Smooth muscle cell (in vitro differentiated cells): Measurements from ENCODE around the gene PADI3. TPM values are rescaled to one million over a fixed set of nuclear protein-coding genes. Genes with fewer than 3 reads are reported as not detected.

Experiments
- DNase-seq: peaks from one replicate; lab custom pipeline; 2025; ENCODE audit not compliant: unreplicated experiment; lab: John Stamatoyannopoulos, UW
- H2AFZ ChIP-seq: fragments of 200-600 bp; sonication (generic); 2 replicates; pipeline ENCODE4 v1.6.0; 2016; ENCODE audit warnings: antibody characterized with exemption, low read depth, mild to moderate bottlenecking
- H3F3A ChIP-seq: fragments of 200-600 bp; sonication (generic); 2 replicates; pipeline ENCODE4 v1.6.0; 2017; ENCODE audit warnings: antibody characterized with exemption, low read depth
- H3K27ac ChIP-seq: fragments of 200-600 bp; sonication (generic); 2 replicates; pipeline ENCODE4 v1.5.1; 2016; ENCODE audit warnings: low read depth, mild to moderate bottlenecking
- H3K27me3 ChIP-seq: fragments of 200-600 bp; sonication (generic); 2 replicates; pipeline ENCODE4 v1.6.1; 2016; ENCODE audit warnings: low read depth, mild to moderate bottlenecking
- H3K36me3 ChIP-seq: fragments of 200-600 bp; sonication (generic); 2 replicates; pipeline ENCODE4 v1.5.1; 2016; ENCODE audit warnings: low read depth
- H3K4me1 ChIP-seq: fragments of 200-600 bp; sonication (generic); 2 replicates; pipeline ENCODE4 v1.5.1; 2016; ENCODE audit warnings: low read depth
- H3K4me2 ChIP-seq: fragments of 200-600 bp; sonication (generic); 2 replicates; pipeline ENCODE4 v1.6.0; 2016; ENCODE audit warnings: mild to moderate bottlenecking
- H3K4me3 ChIP-seq: fragments of 200-600 bp; sonication (generic); 2 replicates; pipeline ENCODE4 v1.5.1; 2016; ENCODE audit warnings: mild to moderate bottlenecking
- H3K79me2 ChIP-seq: fragments of 200-600 bp; sonication (generic); 2 replicates; pipeline ENCODE4 v1.6.0; 2016; ENCODE audit warnings: low read depth, mild to moderate bottlenecking
- H3K9ac ChIP-seq: fragments of 200-600 bp; sonication (generic); 2 replicates; pipeline ENCODE4 v1.6.0; 2016; ENCODE audit warnings: low read depth
- H3K9me3 ChIP-seq: fragments of 200-600 bp; sonication (generic); replicated peaks from 2 replicates; pipeline ENCODE4 v1.5.1; 2016; ENCODE audit warnings: low read depth
- H4K20me1 ChIP-seq: fragments of 200-600 bp; sonication (generic); 2 replicates; pipeline ENCODE4 v1.6.0; 2016; ENCODE audit warnings: low read depth
- WGBS: methylation state at CpG from one replicate; pipeline ENCODE4 v1.1.7; 2016; ENCODE audit warnings: low lambda C conversion rate; 5-methylcytosine and 5-hydroxymethylcytosine counted together
- polyA plus RNA-seq: library from polyadenylated mRNA; unstranded; fragments of >200 nt; fragmentation: Nextera tagmentation; extraction: Ambion mirVana; gene quantifications from 2 replicates; pipeline ENCODE4 v1.2.1, GENCODE V29; 2016
- total RNA-seq: library from RNA; depleted of rRNA; stranded (reverse); fragments of >200 nt; gene quantifications from 2 replicates; pipeline ENCODE4 v1.2.3, GENCODE V29; 2014
- TF ChIP-seq, protein P1 (sequence below): fragments of 200-600 bp; sonication (generic); IDR thresholded peaks from 2 replicates; pipeline ENCODE4 v1.5.1; 2017; ENCODE audit warnings: borderline replicate concordance, mild to moderate bottlenecking, antibody characterized with exemption; ENCODE audit not compliant: insufficient read depth, poor library complexity, severe bottlenecking

Gene PADI3
- total and polyA plus RNA-seq, 2 experiments from 2014 or later: not detected

DNA sequence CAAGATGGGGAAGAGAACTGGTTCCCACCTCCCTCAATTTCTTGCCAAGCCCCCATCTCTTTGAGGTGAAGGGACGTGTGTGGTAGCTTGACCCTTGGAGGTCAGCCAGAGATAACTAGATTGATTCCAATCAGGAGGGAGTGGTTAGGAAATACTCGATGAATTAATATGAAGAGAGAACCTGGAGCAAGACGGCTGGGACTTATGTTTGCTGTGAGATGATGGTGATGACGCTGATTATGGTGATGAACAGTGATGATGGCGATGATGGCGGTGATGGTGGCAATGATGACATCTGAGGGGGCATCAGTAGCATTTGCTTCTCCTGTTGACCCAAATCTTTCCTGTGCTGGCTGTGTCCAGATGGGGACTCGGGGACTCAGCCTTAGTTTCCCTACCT, 43.2 kb upstream of the PADI3 start:
- no peak for DNase-seq
- no peak overlapping the region for H3K9ac ChIP-seq
- H3K4me1 ChIP-seq: peaks cover 14% of the 10 kb centered on the region
- TF ChIP-seq, protein P1, sequence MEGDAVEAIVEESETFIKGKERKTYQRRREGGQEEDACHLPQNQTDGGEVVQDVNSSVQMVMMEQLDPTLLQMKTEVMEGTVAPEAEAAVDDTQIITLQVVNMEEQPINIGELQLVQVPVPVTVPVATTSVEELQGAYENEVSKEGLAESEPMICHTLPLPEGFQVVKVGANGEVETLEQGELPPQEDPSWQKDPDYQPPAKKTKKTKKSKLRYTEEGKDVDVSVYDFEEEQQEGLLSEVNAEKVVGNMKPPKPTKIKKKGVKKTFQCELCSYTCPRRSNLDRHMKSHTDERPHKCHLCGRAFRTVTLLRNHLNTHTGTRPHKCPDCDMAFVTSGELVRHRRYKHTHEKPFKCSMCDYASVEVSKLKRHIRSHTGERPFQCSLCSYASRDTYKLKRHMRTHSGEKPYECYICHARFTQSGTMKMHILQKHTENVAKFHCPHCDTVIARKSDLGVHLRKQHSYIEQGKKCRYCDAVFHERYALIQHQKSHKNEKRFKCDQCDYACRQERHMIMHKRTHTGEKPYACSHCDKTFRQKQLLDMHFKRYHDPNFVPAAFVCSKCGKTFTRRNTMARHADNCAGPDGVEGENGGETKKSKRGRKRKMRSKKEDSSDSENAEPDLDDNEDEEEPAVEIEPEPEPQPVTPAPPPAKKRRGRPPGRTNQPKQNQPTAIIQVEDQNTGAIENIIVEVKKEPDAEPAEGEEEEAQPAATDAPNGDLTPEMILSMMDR: no peak
- WGBS: 98% methylated on average over 7 of the region's 7 CpGs
- H2AFZ ChIP-seq: no peak overlapping the region
- no peaks in the 10 kb centered on the region for H4K20me1 ChIP-seq
- H3K4me2 ChIP-seq: no peak overlapping the region
- H3K27ac ChIP-seq: no peak overlapping the region
- H3K4me3 ChIP-seq: no peak overlapping the region
- H3K27me3 ChIP-seq: peaks cover 3% of the 10 kb centered on the region
- H3K36me3 ChIP-seq: no peaks in the 10 kb centered on the region
- no peaks in the 10 kb centered on the region for H3K79me2 ChIP-seq
- no peaks in the 10 kb centered on the region for H3K9me3 ChIP-seq
- peaks cover 3% of the 10 kb centered on the region for H3F3A ChIP-seq

DNA sequence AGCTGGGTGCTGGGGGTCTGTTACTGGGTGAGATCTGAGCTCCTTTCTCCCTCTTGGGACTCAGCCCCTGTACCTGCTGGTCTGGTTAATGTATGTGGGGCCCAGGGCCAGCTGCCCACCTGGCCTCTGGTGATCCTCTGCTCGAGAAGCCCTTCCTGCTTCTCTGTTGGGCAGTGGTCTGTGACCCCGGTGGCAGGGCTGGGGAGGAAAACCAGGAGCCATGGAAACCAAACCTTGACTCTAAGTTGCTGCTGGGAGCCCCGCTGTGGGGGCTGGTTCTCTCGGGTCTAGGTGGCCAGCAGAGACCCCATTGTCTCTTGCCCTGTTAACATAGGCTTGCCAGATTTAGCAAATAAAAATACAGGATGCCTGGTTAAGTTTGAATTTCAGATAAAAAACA, 42.7 kb upstream of the PADI3 start:
- no peaks in the 10 kb centered on the region for H4K20me1 ChIP-seq

DNA sequence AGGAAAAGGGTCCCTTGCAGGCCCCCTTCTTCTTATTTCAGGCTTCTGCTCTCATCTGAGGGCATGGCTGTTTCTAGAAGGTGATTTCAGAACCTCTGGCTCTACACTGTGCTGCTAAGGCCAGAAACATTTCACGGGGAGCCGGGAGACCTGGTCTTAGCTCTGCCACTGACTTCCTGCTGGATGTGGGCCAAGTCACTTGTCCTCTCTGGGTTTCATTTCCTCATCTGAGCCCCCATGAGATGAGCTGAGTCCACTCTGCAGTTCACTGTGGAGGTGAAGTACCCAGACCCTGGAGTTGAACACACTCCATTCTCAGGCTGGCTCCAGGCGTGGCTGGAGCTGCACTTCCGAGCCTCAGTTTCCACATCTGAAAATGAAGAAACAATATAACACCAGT, 41.9 kb upstream of the PADI3 start:
- TF ChIP-seq, protein P1: no peak

More for the DNA sequence above, 42.7 kb upstream of the PADI3 start:
- Histone ChIP-seq H3K4me3 (no peak overlapping the region), H3K4me1 (peaks cover 8% of the 10 kb centered on the region), H3K27me3 (peaks cover 3% of the 10 kb centered on the region), H3K79me2 (no peaks in the 10 kb centered on the region), H3K27ac (no peak overlapping the region), H3K9me3 (no peaks in the 10 kb centered on the region), H2AFZ (no peak overlapping the region), H3F3A (no peaks in the 10 kb centered on the region), H3K4me2 (no peak overlapping the region), H3K9ac (no peak overlapping the region), H3K36me3 (no peaks in the 10 kb centered on the region)
- DNase-seq: no peak
- 81% methylated on average over 4 of the region's 4 CpGs for WGBS
- TF ChIP-seq, protein P1: no peak

DNA sequence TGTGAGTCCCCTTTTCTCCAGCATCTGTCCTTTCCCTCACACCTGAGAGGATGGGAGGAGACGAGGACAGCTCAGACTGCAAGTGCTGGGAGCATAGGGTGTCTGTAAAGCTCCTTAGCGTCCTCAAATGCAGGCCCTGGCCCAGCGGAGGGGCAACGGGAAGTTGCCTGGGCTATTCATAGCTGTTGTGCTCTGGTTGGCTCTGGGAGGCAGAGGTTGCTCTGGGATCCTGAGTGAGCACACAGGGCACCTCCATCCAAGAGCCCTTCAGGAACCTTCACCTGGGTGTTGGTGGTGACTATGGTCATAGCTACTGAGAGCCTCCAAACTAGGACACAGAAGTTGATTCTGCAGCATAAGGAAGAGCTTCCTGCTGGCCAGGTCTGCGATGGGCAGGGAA, 41.4 kb upstream of the PADI3 start:
- Histone ChIP-seq H3K27me3 (peaks cover 3% of the 10 kb centered on the region), H3F3A (no peaks in the 10 kb centered on the region), H3K79me2 (no peaks in the 10 kb centered on the region), H3K36me3 (no peaks in the 10 kb centered on the region), H3K4me2 (no peak overlapping the region), H3K9me3 (no peaks in the 10 kb centered on the region), H3K4me1 (peaks cover 6% of the 10 kb centered on the region), H3K27ac (no peak overlapping the region), H3K4me3 (no peak overlapping the region), H2AFZ (no peak overlapping the region), H3K9ac (no peak overlapping the region), H4K20me1 (no peaks in the 10 kb centered on the region)
- WGBS: 88% methylated on average over 5 of the region's 5 CpGs
- no peak for DNase-seq
- TF ChIP-seq, protein P1: no peak

More for the DNA sequence above, 41.9 kb upstream of the PADI3 start:
- no peak overlapping the region for H3K27ac ChIP-seq
- no peak overlapping the region for H3K4me3 ChIP-seq
- no peak overlapping the region for H3K9ac ChIP-seq
- no peaks in the 10 kb centered on the region for H3K36me3 ChIP-seq
- no peak for DNase-seq
- no peaks in the 10 kb centered on the region for H3F3A ChIP-seq
- peaks cover 3% of the 10 kb centered on the region for H3K27me3 ChIP-seq
- no peak overlapping the region for H2AFZ ChIP-seq
- peaks cover 1% of the 10 kb centered on the region for H3K4me1 ChIP-seq
- no peaks in the 10 kb centered on the region for H3K9me3 ChIP-seq
- WGBS: 61% methylated on average over 4 of the region's 4 CpGs
- H3K79me2 ChIP-seq: no peaks in the 10 kb centered on the region
- H3K4me2 ChIP-seq: no peak overlapping the region
- no peaks in the 10 kb centered on the region for H4K20me1 ChIP-seq
